ENCODE measurements around the gene POU6F1.
A peak's percentile ranks its signal among the peaks of the same experiment; 100 is the strongest.

POU6F1 gene

GRCh38 chr12:51242120-51242519 is 24.3 kb upstream of the POU6F1 start:
- in situ Hi-C loops (cut with MboI; ENCODE audit: low pct_unique_long_range_greater_than_20kb, low sequenced_read_pairs, unreplicated experiment): no loop called here
- DNase-seq (ENCODE audit: low spot score): no peak
- TF ChIP-seq CTCF (IDR thresholded peaks at IDR 0.05; ENCODE audit: extremely low read depth, insufficient read depth, missing control alignments): no peak

DNA sequence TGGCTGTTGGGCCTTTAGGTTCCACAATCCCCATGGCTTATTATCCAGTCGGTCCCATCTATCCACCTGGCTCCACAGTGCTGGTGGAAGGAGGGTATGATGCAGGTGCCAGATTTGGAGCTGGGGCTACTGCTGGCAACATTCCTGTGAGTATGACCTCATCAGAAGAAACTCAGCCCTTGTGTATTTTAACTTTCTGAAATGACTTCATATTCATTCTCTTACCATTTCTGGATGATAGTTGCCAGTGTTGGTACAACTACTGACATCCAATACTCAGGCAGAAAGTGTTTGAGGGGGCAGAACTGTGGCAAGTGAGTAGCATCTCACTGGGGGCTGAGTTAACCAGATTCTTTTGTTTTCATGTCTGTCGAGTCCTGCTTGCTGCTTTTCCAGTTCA is 23.1 kb upstream of the POU6F1 start:
- in situ Hi-C loops (cut with MboI; ENCODE audit: low pct_unique_long_range_greater_than_20kb, low sequenced_read_pairs, unreplicated experiment): no loop called here
- TF ChIP-seq CTCF (IDR thresholded peaks at IDR 0.05; ENCODE audit: extremely low read depth, insufficient read depth, missing control alignments): no peak
- no peak for DNase-seq (ENCODE audit: low spot score)

GRCh38 chr12:51238510-51239334 is 20.9 kb upstream of the POU6F1 start, which contains the start of gene DAZAP2:
Gene DAZAP2 (plus strand): TSS chr12:51238826. CDS start chr12:51238908, 82 bp downstream.
- in situ Hi-C loops (cut with MboI; ENCODE audit: low pct_unique_long_range_greater_than_20kb, low sequenced_read_pairs, unreplicated experiment): no loop called here
- peak; percentile 96 for DNase-seq (ENCODE audit: low spot score)

GRCh38 chr12:51238037-51238509 is 20.2 kb upstream of the POU6F1 start:
- peak; percentile 35 for DNase-seq (ENCODE audit: low spot score)
- in situ Hi-C loops (cut with MboI; ENCODE audit: low pct_unique_long_range_greater_than_20kb, low sequenced_read_pairs, unreplicated experiment): no loop called here

More at GRCh38 chr12:51238510-51239334, 20.9 kb upstream of the POU6F1 start, which contains the start of gene DAZAP2:
- TF ChIP-seq CTCF (IDR thresholded peaks at IDR 0.05; ENCODE audit: extremely low read depth, insufficient read depth, missing control alignments): no peak

DNA sequence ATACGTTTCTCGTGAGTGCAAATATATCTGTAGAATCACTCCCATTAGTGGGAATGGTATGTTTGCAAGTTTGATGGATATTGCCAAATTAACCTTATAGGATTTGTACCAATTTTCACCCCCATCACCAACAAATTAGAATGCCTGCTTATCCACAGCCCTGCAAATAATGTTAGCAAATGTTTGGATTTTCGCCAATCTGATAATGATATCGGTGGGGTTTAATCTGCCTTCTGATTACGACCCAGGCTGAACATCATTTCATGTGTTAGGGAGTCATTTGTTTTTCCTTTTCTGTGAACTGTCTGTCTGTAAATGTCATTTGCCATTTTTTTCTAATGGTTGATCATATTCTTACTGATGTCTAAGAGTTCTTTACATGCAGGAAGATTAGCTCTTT is 16.7 kb upstream of the POU6F1 start:
- TF ChIP-seq CTCF (IDR thresholded peaks at IDR 0.05; ENCODE audit: extremely low read depth, insufficient read depth, missing control alignments): no peak
- no peak for DNase-seq (ENCODE audit: low spot score)
- in situ Hi-C loops (cut with MboI; ENCODE audit: low pct_unique_long_range_greater_than_20kb, low sequenced_read_pairs, unreplicated experiment): no loop called here

More at GRCh38 chr12:51238037-51238509, 20.2 kb upstream of the POU6F1 start:
- TF ChIP-seq CTCF (IDR thresholded peaks at IDR 0.05; ENCODE audit: extremely low read depth, insufficient read depth, missing control alignments): no peak

DNA sequence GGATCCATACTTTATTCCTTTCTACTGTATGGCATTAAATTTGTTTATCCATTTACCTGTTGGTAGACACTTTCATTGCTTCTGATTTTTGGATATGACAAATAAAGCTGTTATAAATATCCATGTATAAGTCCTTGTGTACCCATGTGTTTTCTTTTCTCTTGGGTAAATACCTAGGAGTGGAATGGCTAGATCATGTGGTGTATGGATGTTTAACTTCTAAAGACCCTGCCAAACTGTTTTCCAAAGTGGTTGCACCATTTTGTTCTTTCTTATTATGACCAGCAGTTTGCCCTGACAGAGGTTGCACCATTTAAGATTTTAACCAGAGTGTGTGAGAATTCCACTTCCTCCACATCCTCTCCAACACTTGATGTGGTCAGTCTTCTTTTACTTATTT is 14.8 kb upstream of the POU6F1 start:
- in situ Hi-C loops (cut with MboI; ENCODE audit: low pct_unique_long_range_greater_than_20kb, low sequenced_read_pairs, unreplicated experiment): no loop called here
- DNase-seq (ENCODE audit: low spot score): no peak
- no peak for TF ChIP-seq CTCF (IDR thresholded peaks at IDR 0.05; ENCODE audit: extremely low read depth, insufficient read depth, missing control alignments)

Measured in GM13977 (cell line).